Erythroblast (primary cell): ENCODE measurements around the gene HTATSF1.

ENCODE experiments used
- GATA1 ChIP-seq: IDR thresholded peaks from 2 replicates; pipeline ENCODE4 v1.6.1; 2011; ENCODE audit warnings: low read depth, mild to moderate bottlenecking, control low read depth, low read length, moderate library complexity
- POLR2A ChIP-seq: IDR thresholded peaks from 2 replicates; pipeline ENCODE4 v1.6.1; 2011; ENCODE audit warnings: mild to moderate bottlenecking, low read length

DNA sequence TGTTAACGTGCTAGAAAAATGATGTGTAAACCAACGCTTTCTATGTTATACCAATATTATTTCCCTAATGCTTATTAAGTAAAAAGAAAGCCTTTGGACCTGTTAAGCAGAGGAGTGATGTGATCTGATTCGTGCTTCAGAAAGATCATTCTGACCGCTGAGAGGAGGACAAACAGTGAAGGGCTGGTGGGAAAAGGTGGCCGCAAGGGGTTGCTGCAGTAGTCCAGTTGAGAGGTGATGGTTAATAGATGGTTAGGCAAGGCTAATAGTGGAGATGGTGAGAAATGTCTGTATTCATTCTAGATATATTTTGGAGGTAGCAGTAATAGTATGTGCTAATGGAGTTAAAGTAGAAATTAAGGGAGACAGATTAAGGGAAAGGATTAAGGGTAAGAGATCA lies 21.7 kb downstream of the HTATSF1 start:
- TF ChIP-seq POLR2A (no peak), GATA1 (no peak)
